ENCODE data around the gene TDRD10.

TDRD10 gene

DNA sequence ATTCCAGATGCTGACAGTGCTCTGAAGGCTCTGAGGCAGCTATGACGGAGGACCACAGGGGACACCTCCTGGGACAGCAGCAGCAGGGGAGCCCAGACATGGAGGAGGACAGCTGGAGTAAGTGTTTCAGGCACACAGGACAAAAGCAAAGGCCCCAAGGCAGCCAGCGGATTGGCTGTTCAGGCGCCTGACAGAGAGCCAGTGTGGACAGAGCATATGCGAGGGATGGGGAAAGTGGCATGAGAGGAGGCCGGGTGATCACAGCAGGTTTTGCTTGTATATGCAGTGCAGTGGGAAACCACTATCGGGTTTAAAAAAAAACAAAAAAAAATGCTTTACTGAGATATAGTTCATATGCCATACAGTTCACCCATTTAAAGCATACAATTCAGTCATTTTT is 84.6 kb downstream of the TDRD10 start:
- H3K4me3 ChIP-seq (ENCODE audit: low read depth, low read length), result no peak overlapping the region
- TF ChIP-seq, protein P1, sequence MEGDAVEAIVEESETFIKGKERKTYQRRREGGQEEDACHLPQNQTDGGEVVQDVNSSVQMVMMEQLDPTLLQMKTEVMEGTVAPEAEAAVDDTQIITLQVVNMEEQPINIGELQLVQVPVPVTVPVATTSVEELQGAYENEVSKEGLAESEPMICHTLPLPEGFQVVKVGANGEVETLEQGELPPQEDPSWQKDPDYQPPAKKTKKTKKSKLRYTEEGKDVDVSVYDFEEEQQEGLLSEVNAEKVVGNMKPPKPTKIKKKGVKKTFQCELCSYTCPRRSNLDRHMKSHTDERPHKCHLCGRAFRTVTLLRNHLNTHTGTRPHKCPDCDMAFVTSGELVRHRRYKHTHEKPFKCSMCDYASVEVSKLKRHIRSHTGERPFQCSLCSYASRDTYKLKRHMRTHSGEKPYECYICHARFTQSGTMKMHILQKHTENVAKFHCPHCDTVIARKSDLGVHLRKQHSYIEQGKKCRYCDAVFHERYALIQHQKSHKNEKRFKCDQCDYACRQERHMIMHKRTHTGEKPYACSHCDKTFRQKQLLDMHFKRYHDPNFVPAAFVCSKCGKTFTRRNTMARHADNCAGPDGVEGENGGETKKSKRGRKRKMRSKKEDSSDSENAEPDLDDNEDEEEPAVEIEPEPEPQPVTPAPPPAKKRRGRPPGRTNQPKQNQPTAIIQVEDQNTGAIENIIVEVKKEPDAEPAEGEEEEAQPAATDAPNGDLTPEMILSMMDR (IDR thresholded peaks at IDR 0.05; ENCODE audit: insufficient read depth, low read length, missing control alignments), result no peak
- DNase-seq (ENCODE audit: low read depth, low spot score), result no peak
- POLR2A ChIA-PET, result no interaction called here
- CTCF ChIA-PET, result no interaction called here

DNA sequence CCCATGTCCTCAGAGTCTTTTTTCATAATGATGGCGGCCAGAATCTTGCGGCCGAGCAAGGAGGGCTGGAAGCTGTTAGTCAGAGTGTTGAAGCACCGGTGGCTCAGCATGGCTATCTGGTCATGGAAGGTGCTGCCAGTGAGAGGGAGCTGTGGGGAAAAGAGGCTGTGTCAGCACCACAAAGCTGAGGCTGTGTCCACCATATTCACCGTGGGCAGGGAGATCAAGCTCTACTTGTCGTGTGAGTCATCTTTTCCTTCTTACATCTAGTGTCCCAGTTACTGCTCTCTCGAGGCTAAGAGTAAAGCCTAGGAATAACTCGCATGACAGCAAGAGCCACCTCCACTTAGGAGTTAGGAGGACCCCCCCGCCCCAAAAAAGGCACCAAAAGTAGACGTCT is 87.8 kb downstream of the TDRD10 start:
- TF ChIP-seq, protein P1 (IDR thresholded peaks at IDR 0.05; ENCODE audit: insufficient read depth, low read length, missing control alignments), result no peak
- no peak overlapping the region for H3K4me3 ChIP-seq (ENCODE audit: low read depth, low read length)
- DNase-seq (ENCODE audit: low read depth, low spot score), result no peak
- ChIA-PET POLR2A (no interaction called here), CTCF (interaction anchor here (0.8 to 1.6 kb wide), 3 partner anchors 15 to 428 kb away, joined by 3 to 7 read pairs (median 4); no protein-coding TSS in a partner anchor)

DNA sequence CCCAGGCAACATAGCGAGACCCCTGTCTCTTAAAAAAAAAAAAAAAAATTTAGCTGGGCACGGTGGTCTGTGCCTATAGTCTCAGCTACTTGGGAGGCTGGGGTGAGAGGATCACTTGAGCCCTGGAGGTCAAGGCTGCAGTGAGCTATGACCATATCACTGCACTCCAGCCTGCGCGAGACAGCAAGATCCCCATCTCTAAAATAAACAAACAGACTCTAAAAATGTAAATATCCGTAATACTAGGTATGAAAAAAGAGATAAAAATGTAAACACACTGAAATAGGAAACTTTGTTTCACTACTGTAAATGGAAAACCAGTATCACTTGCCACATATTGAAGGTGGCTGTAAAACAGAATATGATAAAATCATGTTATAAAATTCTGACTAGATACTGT is 88.7 kb downstream of the TDRD10 start:
- H3K4me3 ChIP-seq (ENCODE audit: low read depth, low read length), result no peak overlapping the region
- CTCF ChIA-PET, result interaction anchor here (0.8 to 2.8 kb wide), 3 partner anchors 14 to 33 kb away, joined by 3 to 10 read pairs (median 4); no protein-coding TSS in a partner anchor
- TF ChIP-seq, protein P1 (IDR thresholded peaks at IDR 0.05; ENCODE audit: insufficient read depth, low read length, missing control alignments), result no peak
- POLR2A ChIA-PET, result interaction anchor here (0.6 kb wide), 2 partner anchors 12 to 545 kb away, joined by 3 read pairs; partner anchors contain the start of gene SLC50A1
- DNase-seq (ENCODE audit: low read depth, low spot score), result no peak

DNA sequence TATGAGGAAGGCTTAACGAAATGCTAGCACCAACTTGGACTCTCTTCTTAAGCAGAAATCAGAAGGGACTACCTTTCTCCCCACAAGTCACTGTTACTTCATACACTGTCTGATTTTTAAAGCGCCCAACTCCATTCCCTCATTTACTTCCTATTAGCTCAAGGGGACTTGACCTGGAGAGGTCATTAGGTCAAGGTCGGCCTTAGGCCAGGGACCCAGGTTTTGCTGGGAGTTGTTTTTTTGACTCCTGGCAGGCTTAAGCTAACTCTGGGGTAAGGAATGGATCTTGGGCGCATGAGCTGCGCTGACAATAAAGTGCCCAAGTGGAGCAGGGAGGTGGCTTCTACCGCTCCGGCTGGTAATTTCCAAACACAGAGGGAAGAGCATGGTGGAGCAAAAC is 89.2 kb downstream of the TDRD10 start:
- ChIA-PET POLR2A (interaction anchor here (0.6 kb wide), 2 partner anchors 12 to 545 kb away, joined by 3 read pairs; partner anchors contain the start of gene SLC50A1), CTCF (interaction anchor here (0.8 to 2.8 kb wide), 3 partner anchors 14 to 33 kb away, joined by 3 to 10 read pairs (median 4); no protein-coding TSS in a partner anchor)
- TF ChIP-seq, protein P1 (IDR thresholded peaks at IDR 0.05; ENCODE audit: insufficient read depth, low read length, missing control alignments), result no peak
- DNase-seq (ENCODE audit: low read depth, low spot score), result no peak
- H3K4me3 ChIP-seq (ENCODE audit: low read depth, low read length), result no peak overlapping the region

DNA sequence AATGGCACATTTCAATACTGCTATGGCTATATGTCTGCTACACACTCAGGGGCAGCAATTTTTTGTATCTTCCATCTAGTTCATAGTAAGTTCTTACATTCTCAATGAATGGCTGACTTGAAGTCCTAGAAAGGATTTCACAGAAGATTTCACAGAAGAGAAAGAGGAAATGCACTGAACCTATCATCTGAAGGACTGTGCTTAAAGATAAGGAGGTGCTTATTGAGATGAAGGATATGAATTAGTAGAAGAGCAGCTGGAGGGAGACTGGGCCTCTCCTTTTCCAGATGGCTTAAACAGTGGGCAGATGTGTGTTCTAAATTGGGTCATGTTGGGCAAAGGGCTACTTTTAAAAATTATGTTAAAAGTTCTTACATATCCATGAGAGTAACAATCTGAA is 91.4 kb downstream of the TDRD10 start:
- POLR2A ChIA-PET, result interaction anchor here (0.7 kb wide), 1 partner anchor 875 kb away, joined by 3 read pairs; no protein-coding TSS in a partner anchor
- no peak overlapping the region for H3K4me3 ChIP-seq (ENCODE audit: low read depth, low read length)
- TF ChIP-seq, protein P1 (IDR thresholded peaks at IDR 0.05; ENCODE audit: insufficient read depth, low read length, missing control alignments), result no peak
- CTCF ChIA-PET, result no interaction called here
- DNase-seq (ENCODE audit: low read depth, low spot score), result no peak

DNA sequence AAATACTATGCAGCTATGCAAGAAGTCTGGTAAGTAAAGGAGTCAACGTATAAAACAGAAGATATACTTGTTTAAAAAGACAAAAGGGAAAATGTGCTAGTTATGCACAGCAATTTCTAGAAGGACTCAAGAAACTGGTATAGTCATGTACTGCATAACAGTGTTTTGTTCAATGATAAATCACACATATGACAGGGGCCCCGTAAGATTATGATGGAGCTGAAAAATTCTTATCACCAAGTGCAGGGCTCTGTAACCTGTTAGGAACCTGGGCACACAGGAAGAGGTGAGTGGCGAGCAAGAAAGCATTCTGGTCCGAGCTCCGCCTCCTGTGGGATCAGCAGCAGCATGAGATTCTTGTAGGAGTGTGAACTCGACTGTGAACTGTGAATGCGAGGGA is 92.8 kb downstream of the TDRD10 start:
- POLR2A ChIA-PET, result no interaction called here
- H3K4me3 ChIP-seq (ENCODE audit: low read depth, low read length), result no peak overlapping the region
- TF ChIP-seq, protein P1 (IDR thresholded peaks at IDR 0.05; ENCODE audit: insufficient read depth, low read length, missing control alignments), result no peak
- DNase-seq (ENCODE audit: low read depth, low spot score), result no peak
- CTCF ChIA-PET, result interaction anchor here (0.9 to 1.7 kb wide), 4 partner anchors 10 to 35 kb away, joined by 3 to 9 read pairs (median 6); no protein-coding TSS in a partner anchor
